NT2/D1 (cell line): Measurements from ENCODE around the gene CCDC85C.

Experiments used
- SUZ12 ChIP-seq: IDR thresholded peaks from 2 replicates; pipeline ENCODE4 v1.6.1; 2011; ENCODE audit not compliant: insufficient read length, insufficient read depth; ENCODE audit errors: extremely low read depth
- YY1 ChIP-seq: IDR thresholded peaks from 2 replicates; pipeline ENCODE4 v1.6.1; 2011; ENCODE audit not compliant: insufficient read length, insufficient read depth
- ZNF274 ChIP-seq: IDR thresholded peaks from 2 replicates; pipeline ENCODE4 v1.6.1; 2011; ENCODE audit warnings: mild to moderate bottlenecking, low read depth, low read length

DNA sequence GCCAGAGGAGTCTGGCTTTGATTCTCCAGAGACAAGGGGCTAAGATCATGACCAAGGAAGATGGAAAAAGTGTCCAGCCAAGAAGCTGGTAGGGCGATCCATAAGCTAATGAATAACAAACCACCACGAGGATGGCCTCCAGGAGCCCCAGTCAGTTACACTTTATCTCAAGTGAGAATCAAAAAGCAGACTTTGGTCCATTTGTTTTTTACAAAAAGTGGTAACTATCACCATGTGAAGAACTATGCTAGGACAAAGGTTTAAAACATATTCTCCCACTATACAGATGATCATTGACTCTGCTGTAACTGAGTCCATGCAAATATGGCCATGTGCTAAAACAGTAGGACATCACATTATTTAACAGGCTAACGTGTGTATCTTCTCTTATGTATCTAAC is 137.2 kb downstream of the CCDC85C start:
- no peak for TF ChIP-seq ZNF274
- TF ChIP-seq YY1 = no peak
- no peak for TF ChIP-seq SUZ12
